Measurements from ENCODE around the gene TTBK2. TPM values are rescaled to one million over a fixed set of nuclear protein-coding genes. Genes with fewer than 3 reads are reported as not detected.
A peak's percentile ranks its signal among the peaks of the same experiment; 100 is the strongest.

TTBK2 gene
- polyA plus RNA-seq, 1 of the 3 experiments (the other 2 are of a cell fraction) = 4.5 TPM

- Histone ChIP-seq H3K36me3 (replicated peaks in 1 of 2; ENCODE audit: control insufficient read depth in 1 of 2, insufficient read depth in 2 of 2, low read length in 1 of 2) (no peaks in the 10 kb centered on the region), H3K9ac (peak overlapping the region; percentile 29; the same call in 1 of the 2 replicates)
- WGBS (ENCODE audit: low lambda C conversion rate) = 25% methylated on average over 16 of the region's 19 CpGs
Observed at GRCh38 chr15:42921342-42921731, 759 bp upstream of the TTBK2 start.

More at GRCh38 chr15:42921342-42921731, 759 bp upstream of the TTBK2 start:
- peak overlapping the region in 1 of 2 experiments; percentile 40; a peak in 2 of 4 replicates for H3K27ac ChIP-seq (ENCODE audit: low read depth in 2 of 2, low read length in 1 of 2)
- H3K9me3 ChIP-seq = no peaks in the 10 kb centered on the region
- peak overlapping the region; percentile 77 to 85 for H3K4me3 ChIP-seq (ENCODE audit: low read depth in 2 of 2, low read length in 1 of 2)
- no peaks in the 10 kb centered on the region for H3K27me3 ChIP-seq (ENCODE audit: insufficient read depth)
- ChIA-PET POLR2A (no interaction called here), CTCF (interaction anchor here (1.6 kb wide), 2 partner anchors 215 to 217 kb away, joined by 5 to 6 read pairs; no protein-coding TSS in a partner anchor)
- H3F3A ChIP-seq (replicated peaks; ENCODE audit: insufficient read depth) = peaks cover 4% of the 10 kb centered on the region
- TF ChIP-seq FOXM1 (IDR thresholded peaks at IDR 0.05; ENCODE audit: low read depth) = no peak
- TF ChIP-seq MEF2A (IDR thresholded peaks at IDR 0.05; ENCODE audit: borderline replicate concordance, low read depth) = no peak
- no peak for TF ChIP-seq NFIC (IDR thresholded peaks at IDR 0.05; ENCODE audit: borderline replicate concordance)
- no peak for TF ChIP-seq USF1 (IDR thresholded peaks at IDR 0.05; ENCODE audit: borderline replicate concordance, low read depth)
- no peak for TF ChIP-seq GATA2 (CRISPR knock-in tag; IDR thresholded peaks at IDR 0.05)
- no peak for TF ChIP-seq CHD2 (IDR thresholded peaks at IDR 0.05; ENCODE audit: low read length, partially characterized antibody)
- TF ChIP-seq GABPA (IDR thresholded peaks at IDR 0.05; ENCODE audit: low read depth) = no peak
- no peak for TF ChIP-seq POLR2AphosphoS5 (IDR thresholded peaks at IDR 0.05; ENCODE audit: low read depth, low read length)
- no peak for TF ChIP-seq SIN3A (IDR thresholded peaks at IDR 0.05; ENCODE audit: borderline replicate concordance, low read depth, low read length)
- no peak for TF ChIP-seq RCOR1 (IDR thresholded peaks at IDR 0.05; ENCODE audit: low read length)
- TF ChIP-seq, protein P1, sequence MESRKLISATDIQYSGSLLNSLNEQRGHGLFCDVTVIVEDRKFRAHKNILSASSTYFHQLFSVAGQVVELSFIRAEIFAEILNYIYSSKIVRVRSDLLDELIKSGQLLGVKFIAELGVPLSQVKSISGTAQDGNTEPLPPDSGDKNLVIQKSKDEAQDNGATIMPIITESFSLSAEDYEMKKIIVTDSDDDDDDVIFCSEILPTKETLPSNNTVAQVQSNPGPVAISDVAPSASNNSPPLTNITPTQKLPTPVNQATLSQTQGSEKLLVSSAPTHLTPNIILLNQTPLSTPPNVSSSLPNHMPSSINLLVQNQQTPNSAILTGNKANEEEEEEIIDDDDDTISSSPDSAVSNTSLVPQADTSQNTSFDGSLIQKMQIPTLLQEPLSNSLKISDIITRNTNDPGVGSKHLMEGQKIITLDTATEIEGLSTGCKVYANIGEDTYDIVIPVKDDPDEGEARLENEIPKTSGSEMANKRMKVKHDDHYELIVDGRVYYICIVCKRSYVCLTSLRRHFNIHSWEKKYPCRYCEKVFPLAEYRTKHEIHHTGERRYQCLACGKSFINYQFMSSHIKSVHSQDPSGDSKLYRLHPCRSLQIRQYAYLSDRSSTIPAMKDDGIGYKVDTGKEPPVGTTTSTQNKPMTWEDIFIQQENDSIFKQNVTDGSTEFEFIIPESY (IDR thresholded peaks at IDR 0.05; ENCODE audit: borderline replicate concordance, low read depth) = no peak
- TF ChIP-seq USF2 (IDR thresholded peaks at IDR 0.05; ENCODE audit: borderline replicate concordance, low read depth, low read length) = no peak
- no peak for TF ChIP-seq FOSL2 (IDR thresholded peaks at IDR 0.05; ENCODE audit: borderline replicate concordance, low read depth)
- TF ChIP-seq RAD21 (IDR thresholded peaks at IDR 0.05; ENCODE audit: low read length) = no peak
- TF ChIP-seq JUND (IDR thresholded peaks at IDR 0.05) = no peak
- no peak for TF ChIP-seq SMC3 (IDR thresholded peaks at IDR 0.05; ENCODE audit: low read depth, low read length)
- TF ChIP-seq, protein P2, sequence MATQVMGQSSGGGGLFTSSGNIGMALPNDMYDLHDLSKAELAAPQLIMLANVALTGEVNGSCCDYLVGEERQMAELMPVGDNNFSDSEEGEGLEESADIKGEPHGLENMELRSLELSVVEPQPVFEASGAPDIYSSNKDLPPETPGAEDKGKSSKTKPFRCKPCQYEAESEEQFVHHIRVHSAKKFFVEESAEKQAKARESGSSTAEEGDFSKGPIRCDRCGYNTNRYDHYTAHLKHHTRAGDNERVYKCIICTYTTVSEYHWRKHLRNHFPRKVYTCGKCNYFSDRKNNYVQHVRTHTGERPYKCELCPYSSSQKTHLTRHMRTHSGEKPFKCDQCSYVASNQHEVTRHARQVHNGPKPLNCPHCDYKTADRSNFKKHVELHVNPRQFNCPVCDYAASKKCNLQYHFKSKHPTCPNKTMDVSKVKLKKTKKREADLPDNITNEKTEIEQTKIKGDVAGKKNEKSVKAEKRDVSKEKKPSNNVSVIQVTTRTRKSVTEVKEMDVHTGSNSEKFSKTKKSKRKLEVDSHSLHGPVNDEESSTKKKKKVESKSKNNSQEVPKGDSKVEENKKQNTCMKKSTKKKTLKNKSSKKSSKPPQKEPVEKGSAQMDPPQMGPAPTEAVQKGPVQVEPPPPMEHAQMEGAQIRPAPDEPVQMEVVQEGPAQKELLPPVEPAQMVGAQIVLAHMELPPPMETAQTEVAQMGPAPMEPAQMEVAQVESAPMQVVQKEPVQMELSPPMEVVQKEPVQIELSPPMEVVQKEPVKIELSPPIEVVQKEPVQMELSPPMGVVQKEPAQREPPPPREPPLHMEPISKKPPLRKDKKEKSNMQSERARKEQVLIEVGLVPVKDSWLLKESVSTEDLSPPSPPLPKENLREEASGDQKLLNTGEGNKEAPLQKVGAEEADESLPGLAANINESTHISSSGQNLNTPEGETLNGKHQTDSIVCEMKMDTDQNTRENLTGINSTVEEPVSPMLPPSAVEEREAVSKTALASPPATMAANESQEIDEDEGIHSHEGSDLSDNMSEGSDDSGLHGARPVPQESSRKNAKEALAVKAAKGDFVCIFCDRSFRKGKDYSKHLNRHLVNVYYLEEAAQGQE (IDR thresholded peaks at IDR 0.05; ENCODE audit: low read depth, low read length) = no peak
- H3K79me2 ChIP-seq (ENCODE audit: insufficient read depth) = peaks cover 40% of the 10 kb centered on the region
- peak overlapping the region; percentile 81 for H3K4me2 ChIP-seq
- H4K20me1 ChIP-seq (ENCODE audit: insufficient read depth) = no peaks in the 10 kb centered on the region
- peaks cover 0 to 4% of the 10 kb centered on the region in 2 experiments; a peak in 2 of 4 replicates for H3K4me1 ChIP-seq (ENCODE audit: control insufficient read depth in 1 of 2, insufficient read depth in 2 of 2, low read depth in 1 of 2, low read length in 1 of 2)
- no peaks in the 10 kb centered on the region for H3K9me2 ChIP-seq
- DNase-seq = peak; percentile 7
- H2AFZ ChIP-seq (ENCODE audit: low read depth) = peak overlapping the region; percentile 100

Data from SK-N-SH (cell line).